ENCODE data around the gene SEMA3A.

SEMA3A gene

DNA sequence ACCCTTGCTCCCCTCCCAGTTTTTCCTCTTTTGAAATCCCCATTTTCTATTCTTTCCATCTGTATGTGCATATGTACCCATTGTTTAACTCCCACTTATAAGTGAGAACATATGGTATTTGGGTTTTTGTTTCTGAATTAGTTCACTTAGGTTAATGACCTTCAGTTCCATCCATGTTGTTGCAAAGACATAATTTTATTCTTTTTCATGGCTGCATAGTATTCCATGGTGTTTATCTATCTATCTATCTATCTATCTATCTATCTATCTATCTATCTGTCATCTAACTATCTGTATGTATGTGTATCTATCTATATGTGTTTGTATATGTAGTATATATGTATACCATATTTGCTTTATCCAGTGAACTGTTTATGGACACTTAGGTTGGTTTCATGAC lies 281.4 kb downstream of the SEMA3A start:
- no peak for DNase-seq

DNA sequence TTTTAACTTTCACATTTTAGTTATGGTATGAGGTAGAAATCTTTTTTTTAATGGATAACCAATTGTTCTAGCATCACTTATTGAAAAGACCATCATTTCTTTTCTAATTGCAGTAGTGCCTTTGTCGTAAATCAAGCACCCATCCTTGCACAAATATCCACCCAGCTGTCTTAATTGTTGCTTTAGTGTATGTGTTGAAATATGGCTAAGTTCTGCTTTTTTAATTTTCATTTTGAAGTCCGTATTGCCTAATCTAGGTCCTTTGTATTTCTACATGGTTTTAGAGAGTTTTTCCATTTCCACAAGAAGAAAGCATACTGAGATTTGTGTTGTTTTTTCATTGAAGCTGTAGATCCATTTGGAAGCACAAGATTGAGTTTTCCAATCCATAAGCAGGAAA lies 286.1 kb downstream of the SEMA3A start:
- peak; percentile 16 for DNase-seq
